Heart left ventricle (tissue), 13 donors: ENCODE results near the gene TXNRD3.

Source experiments
- CTCF ChIP-seq, 12 donors: fragments of 200-600 bp; sonication (generic) in 4 of 12; IDR thresholded peaks; one replicate each; pipeline versions ENCODE4 v1.5.0 to v1.8.0; 2018 to 2022; ENCODE audit warnings: antibody characterized with exemption in 12 of 12, mild to moderate bottlenecking in 5 of 12
- POLR2A ChIP-seq, 2 donors: fragments of 450-650 bp; IDR thresholded peaks; one replicate each; pipeline ENCODE4 v1.6.1; 2017; ENCODE audit warnings: antibody characterized with exemption in 2 of 2, mild to moderate bottlenecking in 2 of 2, moderate library complexity in 2 of 2
- donor health status: ischemic (EF 13 %, LVEDD 7.1; RV severe dilation, severe dysfunction).
- donor health status: DM: no; HTN: yes; CAD: no.
- donor health status: DM: no; HTN: no; CAD: no.
- donor health status: ischemic (EF 25% LVEDD 6.9; RV normal size, moderate dysfunction).
- donor health status: ischemic (EF 25% LVEDD 5.7; RV mildly dilated, moderate dysfunction).
- donor health status: ischemic (EF 35%, LVEDD 5.7; RV mildly dilated, moderate dysfunction).
- donor health status: nonischemic (EF 11% LVEDD 7.7; RV severe dilation, severe dysfunction).
- donor health status: DM: yes; HTN: yes; CAD: no.
- donor health status: PGD.
- donor health status: ischemic (EF 29% LVEDD 5.4; RV normal size, mild dysfunction).
- donor health status: nonischemic (EF 23%, LVEDD 6.1; RV moderate dilation, normal function).

GRCh38 chr3:126618760-126619159 is 36.2 kb downstream of the TXNRD3 start:
- no peak for TF ChIP-seq CTCF (IDR thresholded peaks at IDR 0.05)
- no peak for TF ChIP-seq POLR2A (IDR thresholded peaks at IDR 0.05)
